DOHH2 (cell line): ENCODE measurements around the gene RAB3C.
"Not testable (repeated sequence)": the region's sequence is repeated elsewhere in the genome, so short reads cannot be mapped to it uniquely, and the experiment has no call there.

ENCODE experiments used
- CTCF ChIP-seq: fragments of 200-600 bp; sonication (generic); IDR thresholded peaks from one replicate; pipeline ENCODE4 v1.5.1; 2014; ENCODE audit warnings: antibody characterized with exemption, mild to moderate bottlenecking, low read depth, low read length; ENCODE audit not compliant: poor library complexity, severe bottlenecking
- EZH2phosphoT487 ChIP-seq: fragments of 200-600 bp; sonication (generic); IDR thresholded peaks from 2 replicates; pipeline ENCODE4 v1.6.1; 2017; ENCODE audit warnings: borderline replicate concordance, mild to moderate bottlenecking, antibody characterized with exemption, low read length, moderate library complexity, mixed read lengths

GRCh38 chr5:58699088-58699761, 116.3 kb downstream of the RAB3C start:
- not testable (repeated sequence) for TF ChIP-seq CTCF, EZH2phosphoT487
